Astrocyte of the cerebellum (primary cell): ENCODE data around the gene SLC17A2.

Experiments used
- DNase-seq: peaks from one replicate; pipeline ENCODE4 v3.0.0-alpha.2; 2011; ENCODE audit warnings: low read depth
- H3K4me3 ChIP-seq: 2 replicates; pipeline ENCODE4 v1.5.1; 2011; ENCODE audit warnings: mild to moderate bottlenecking, low read depth, low read length, moderate library complexity
- in situ Hi-C: cut with HindIII; loops from 2 replicates; pipeline ENCODE4 v1.10.0; 2017; ENCODE audit warnings: low sequenced_read_pairs
- TF ChIP-seq, protein P1 (sequence below): IDR thresholded peaks from 2 replicates; pipeline ENCODE4 v1.5.1; 2012; ENCODE audit warnings: low read length, low read depth, moderate library complexity, mild to moderate bottlenecking; ENCODE audit errors: missing control alignments

SLC17A2 gene

GRCh38 chr6:25922301-25922700, 8.2 kb downstream of the SLC17A2 start:
- in situ Hi-C loops = no loop called here
- H3K4me3 ChIP-seq = no peak overlapping the region
- DNase-seq = no peak
- TF ChIP-seq, protein P1, sequence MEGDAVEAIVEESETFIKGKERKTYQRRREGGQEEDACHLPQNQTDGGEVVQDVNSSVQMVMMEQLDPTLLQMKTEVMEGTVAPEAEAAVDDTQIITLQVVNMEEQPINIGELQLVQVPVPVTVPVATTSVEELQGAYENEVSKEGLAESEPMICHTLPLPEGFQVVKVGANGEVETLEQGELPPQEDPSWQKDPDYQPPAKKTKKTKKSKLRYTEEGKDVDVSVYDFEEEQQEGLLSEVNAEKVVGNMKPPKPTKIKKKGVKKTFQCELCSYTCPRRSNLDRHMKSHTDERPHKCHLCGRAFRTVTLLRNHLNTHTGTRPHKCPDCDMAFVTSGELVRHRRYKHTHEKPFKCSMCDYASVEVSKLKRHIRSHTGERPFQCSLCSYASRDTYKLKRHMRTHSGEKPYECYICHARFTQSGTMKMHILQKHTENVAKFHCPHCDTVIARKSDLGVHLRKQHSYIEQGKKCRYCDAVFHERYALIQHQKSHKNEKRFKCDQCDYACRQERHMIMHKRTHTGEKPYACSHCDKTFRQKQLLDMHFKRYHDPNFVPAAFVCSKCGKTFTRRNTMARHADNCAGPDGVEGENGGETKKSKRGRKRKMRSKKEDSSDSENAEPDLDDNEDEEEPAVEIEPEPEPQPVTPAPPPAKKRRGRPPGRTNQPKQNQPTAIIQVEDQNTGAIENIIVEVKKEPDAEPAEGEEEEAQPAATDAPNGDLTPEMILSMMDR = no peak

DNA sequence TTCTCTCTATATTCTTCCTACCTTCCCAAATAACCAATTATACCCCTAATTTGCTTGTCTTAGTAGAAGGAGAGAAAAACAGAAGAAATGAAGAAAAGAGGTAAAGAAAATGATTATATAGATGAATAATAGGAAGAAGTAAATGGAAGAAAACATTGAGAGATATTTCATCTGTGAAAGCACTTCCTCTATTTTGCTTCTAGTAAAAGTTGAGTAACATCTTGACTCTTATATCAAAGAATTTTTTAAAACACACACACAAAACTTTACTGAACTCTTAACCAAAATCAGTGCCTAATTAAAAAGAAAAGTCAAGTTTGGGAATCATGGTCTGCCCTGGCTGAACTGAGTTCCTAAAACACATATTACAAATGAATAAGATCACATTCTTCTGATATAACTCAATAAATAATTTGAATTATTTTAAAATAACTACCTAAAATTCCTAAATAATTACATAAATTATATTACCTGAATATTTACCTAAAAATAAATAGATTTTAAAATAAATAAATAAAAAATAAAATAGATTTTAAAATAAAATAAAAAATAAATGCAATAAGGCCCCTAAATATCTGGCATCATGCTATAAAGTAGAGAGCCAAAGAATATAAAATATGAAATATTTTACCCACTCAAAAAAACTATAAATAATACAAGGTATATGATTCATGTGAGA, 8.8 kb downstream of the SLC17A2 start:
- H3K4me3 ChIP-seq = no peak overlapping the region
- TF ChIP-seq, protein P1 = no peak
- in situ Hi-C loops = no loop called here
- no peak for DNase-seq

DNA sequence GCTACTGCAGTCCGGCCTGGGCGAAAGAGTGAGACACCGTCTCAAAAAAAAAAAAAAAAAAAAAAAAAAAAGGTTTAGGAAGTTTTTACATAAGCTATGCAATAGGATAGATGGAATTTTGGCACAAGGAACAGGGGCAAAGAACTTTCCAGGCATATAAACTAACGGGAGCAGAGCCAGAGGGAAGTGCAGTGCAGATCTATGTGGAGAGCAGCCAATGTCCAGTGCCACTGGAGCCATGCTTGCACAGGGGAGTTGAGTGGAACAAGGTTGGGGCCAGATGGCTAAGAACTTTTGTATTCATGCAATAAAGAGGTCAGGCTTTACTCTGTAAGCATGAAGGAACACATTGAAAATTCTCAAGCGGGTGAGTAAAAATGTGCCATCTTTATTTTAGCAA, 10.8 kb downstream of the SLC17A2 start:
- no peak overlapping the region for H3K4me3 ChIP-seq
- in situ Hi-C loops = no loop called here
- DNase-seq = no peak
- TF ChIP-seq, protein P1 = no peak

DNA sequence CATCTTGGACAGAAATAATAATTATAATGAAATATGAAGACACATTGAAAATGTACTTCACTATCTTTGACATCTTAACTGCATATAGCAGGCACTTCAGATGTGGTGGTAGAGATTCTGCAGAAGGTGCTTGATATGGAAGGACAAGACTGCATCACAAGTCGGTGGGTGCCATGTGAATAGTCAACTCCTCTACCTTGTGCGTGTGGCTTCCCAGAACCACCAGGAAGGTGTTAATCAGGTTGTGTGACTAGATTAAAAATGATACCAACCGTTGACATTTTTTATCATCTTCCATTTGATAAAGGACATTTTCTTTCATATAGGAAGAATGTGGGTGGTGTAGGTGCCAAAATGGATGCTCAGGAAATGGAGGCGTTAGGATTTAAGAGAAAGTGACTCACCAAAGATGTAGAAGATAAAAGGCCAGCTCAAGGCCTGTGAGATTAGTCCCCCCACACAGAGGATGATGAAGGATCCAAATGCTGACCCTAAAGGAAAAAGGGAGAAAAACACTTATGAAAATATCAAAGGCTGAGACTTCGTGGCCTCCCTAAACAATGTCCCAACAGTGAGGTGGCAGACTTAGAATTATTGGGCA, 12.3 kb downstream of the SLC17A2 start:
- in situ Hi-C loops = no loop called here
- no peak for DNase-seq
- TF ChIP-seq, protein P1 = no peak
- H3K4me3 ChIP-seq = no peak overlapping the region

GRCh38 chr6:25916789-25917490, 13.6 kb downstream of the SLC17A2 start:
- in situ Hi-C loops = no loop called here
- H3K4me3 ChIP-seq = no peak overlapping the region
- no peak for DNase-seq
- TF ChIP-seq, protein P1 = no peak

DNA sequence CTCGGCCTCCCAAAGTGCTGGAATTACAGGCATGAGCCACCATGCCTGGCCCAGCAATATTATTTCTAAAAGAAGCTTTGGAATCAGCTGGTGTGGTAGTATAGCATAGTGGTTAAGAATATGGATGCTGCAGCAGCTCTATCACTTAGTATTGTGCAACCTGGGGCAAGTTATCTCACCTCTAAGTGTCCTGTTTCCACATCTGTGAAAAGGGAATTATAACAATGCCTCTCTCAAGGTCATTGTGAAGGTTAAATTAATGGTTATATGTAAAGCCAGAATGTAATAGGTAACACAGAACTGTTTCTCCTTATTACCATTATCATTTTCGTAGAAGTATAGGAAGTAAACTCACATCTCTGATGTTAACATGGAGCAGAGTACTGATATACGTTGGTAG, 14.2 kb downstream of the SLC17A2 start:
- TF ChIP-seq, protein P1 = no peak
- in situ Hi-C loops = no loop called here
- no peak overlapping the region for H3K4me3 ChIP-seq
- DNase-seq = no peak
